ENCODE data around the gene PLXNA2. TPM values are rescaled to one million over a fixed set of nuclear protein-coding genes. Genes with fewer than 3 reads are reported as not detected.

The PLXNA2 gene
- total RNA-seq, 2 experiments from 2014 or later, result 0.23 TPM; not detected in 1

GRCh38 chr1:208212893-208213292 lies 31.3 kb downstream of the PLXNA2 start:
- no TSS peak for BruUV-seq (replicated peaks)
- CTCF ChIA-PET (ENCODE audit: unreplicated experiment), result no interaction called here
- POLR2A ChIA-PET, result no interaction called here

GRCh38 chr1:208211921-208212843 lies 32.0 kb downstream of the PLXNA2 start:
- CTCF ChIA-PET (ENCODE audit: unreplicated experiment), result no interaction called here
- Histone ChIP-seq H3K9me2 (ENCODE audit: insufficient read depth, low read length) (no peaks in the 10 kb centered on the region), H3K4me1 (ENCODE audit: insufficient read depth, low read length, poor library complexity, severe bottlenecking) (no peaks in the 10 kb centered on the region), H3K4me2 (ENCODE audit: low read length) (no peak overlapping the region), H3K4me3 (ENCODE audit: low read depth, low read length, poor library complexity, severe bottlenecking) (no peak overlapping the region), H3K79me2 (ENCODE audit: insufficient read depth, low read depth, low read length) (no peaks in the 10 kb centered on the region), H3K27ac (ENCODE audit: low read depth, low read length, poor library complexity, severe bottlenecking) (no peak overlapping the region), H3K36me3 (ENCODE audit: insufficient read depth, low read length) (no peaks in the 10 kb centered on the region), H3K9me3 (ENCODE audit: low read length) (no peaks in the 10 kb centered on the region), H4K20me1 (ENCODE audit: insufficient read depth, low read length) (no peaks in the 10 kb centered on the region), H2AFZ (ENCODE audit: low read length) (no peak overlapping the region)
- intact Hi-C loops (cut with micrococcal nuclease; ENCODE audit: unreplicated experiment), result no loop called here
- POLR2A ChIA-PET, result no interaction called here
- BruUV-seq (replicated peaks), result no TSS peak
- no peak for TF ChIP-seq EZH2phosphoT487 (IDR thresholded peaks at IDR 0.05; ENCODE audit: borderline replicate concordance, low read depth, low read length)
- TF ChIP-seq, protein P1, sequence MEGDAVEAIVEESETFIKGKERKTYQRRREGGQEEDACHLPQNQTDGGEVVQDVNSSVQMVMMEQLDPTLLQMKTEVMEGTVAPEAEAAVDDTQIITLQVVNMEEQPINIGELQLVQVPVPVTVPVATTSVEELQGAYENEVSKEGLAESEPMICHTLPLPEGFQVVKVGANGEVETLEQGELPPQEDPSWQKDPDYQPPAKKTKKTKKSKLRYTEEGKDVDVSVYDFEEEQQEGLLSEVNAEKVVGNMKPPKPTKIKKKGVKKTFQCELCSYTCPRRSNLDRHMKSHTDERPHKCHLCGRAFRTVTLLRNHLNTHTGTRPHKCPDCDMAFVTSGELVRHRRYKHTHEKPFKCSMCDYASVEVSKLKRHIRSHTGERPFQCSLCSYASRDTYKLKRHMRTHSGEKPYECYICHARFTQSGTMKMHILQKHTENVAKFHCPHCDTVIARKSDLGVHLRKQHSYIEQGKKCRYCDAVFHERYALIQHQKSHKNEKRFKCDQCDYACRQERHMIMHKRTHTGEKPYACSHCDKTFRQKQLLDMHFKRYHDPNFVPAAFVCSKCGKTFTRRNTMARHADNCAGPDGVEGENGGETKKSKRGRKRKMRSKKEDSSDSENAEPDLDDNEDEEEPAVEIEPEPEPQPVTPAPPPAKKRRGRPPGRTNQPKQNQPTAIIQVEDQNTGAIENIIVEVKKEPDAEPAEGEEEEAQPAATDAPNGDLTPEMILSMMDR (conservative IDR thresholded peaks at IDR 0.05; ENCODE audit: low read length), result no peak
- no peak for DNase-seq (ENCODE audit: low spot score)

More at GRCh38 chr1:208212893-208213292, 31.3 kb downstream of the PLXNA2 start:
- Histone ChIP-seq H3K36me3 (ENCODE audit: insufficient read depth, low read length) (no peaks in the 10 kb centered on the region), H3K79me2 (ENCODE audit: insufficient read depth, low read depth, low read length) (no peaks in the 10 kb centered on the region), H3K4me3 (ENCODE audit: low read depth, low read length, poor library complexity, severe bottlenecking) (no peak overlapping the region), H3K9me3 (ENCODE audit: low read length) (no peaks in the 10 kb centered on the region), H3K4me2 (ENCODE audit: low read length) (no peak overlapping the region), H3K27ac (ENCODE audit: low read depth, low read length, poor library complexity, severe bottlenecking) (no peak overlapping the region), H2AFZ (ENCODE audit: low read length) (no peak overlapping the region), H3K4me1 (ENCODE audit: insufficient read depth, low read length, poor library complexity, severe bottlenecking) (no peaks in the 10 kb centered on the region), H3K9me2 (ENCODE audit: insufficient read depth, low read length) (no peaks in the 10 kb centered on the region), H4K20me1 (ENCODE audit: insufficient read depth, low read length) (no peaks in the 10 kb centered on the region)
- TF ChIP-seq, protein P1 (conservative IDR thresholded peaks at IDR 0.05; ENCODE audit: low read length), result no peak
- intact Hi-C loops (cut with micrococcal nuclease; ENCODE audit: unreplicated experiment), result no loop called here
- no peak for DNase-seq (ENCODE audit: low spot score)

- CTCF ChIA-PET (ENCODE audit: unreplicated experiment), result no interaction called here
- Histone ChIP-seq H3K4me2 (ENCODE audit: low read length) (no peak overlapping the region), H4K20me1 (ENCODE audit: insufficient read depth, low read length) (no peaks in the 10 kb centered on the region), H3K4me1 (ENCODE audit: insufficient read depth, low read length, poor library complexity, severe bottlenecking) (no peaks in the 10 kb centered on the region), H3K36me3 (ENCODE audit: insufficient read depth, low read length) (no peaks in the 10 kb centered on the region), H3K4me3 (ENCODE audit: low read depth, low read length, poor library complexity, severe bottlenecking) (no peak overlapping the region), H3K79me2 (ENCODE audit: insufficient read depth, low read depth, low read length) (no peaks in the 10 kb centered on the region), H3K27ac (ENCODE audit: low read depth, low read length, poor library complexity, severe bottlenecking) (no peak overlapping the region), H2AFZ (ENCODE audit: low read length) (no peak overlapping the region), H3K9me2 (ENCODE audit: insufficient read depth, low read length) (no peaks in the 10 kb centered on the region), H3K9me3 (ENCODE audit: low read length) (no peaks in the 10 kb centered on the region)
- intact Hi-C loops (cut with micrococcal nuclease; ENCODE audit: unreplicated experiment), result no loop called here
- no peak for DNase-seq (ENCODE audit: low spot score)
- BruUV-seq (replicated peaks), result no TSS peak
- POLR2A ChIA-PET, result no interaction called here
- TF ChIP-seq, protein P1 (conservative IDR thresholded peaks at IDR 0.05; ENCODE audit: low read length), result no peak
- TF ChIP-seq EZH2phosphoT487 (IDR thresholded peaks at IDR 0.05; ENCODE audit: borderline replicate concordance, low read depth, low read length), result no peak
Measured at GRCh38 chr1:208209896-208210589, 34.1 kb downstream of the PLXNA2 start.

Data from OCI-LY7 (cell line).